ENCODE results near the gene TPK1. TPM values are rescaled to one million over a fixed set of nuclear protein-coding genes. Genes with fewer than 3 reads are reported as not detected.

The TPK1 gene
- total and polyA plus RNA-seq, 2 of the 8 experiments (the other 6 are each of a cell fraction or from before 2014, with no cell fraction given): 1.9 to 2.7 TPM

GRCh38 chr7:144827621-144828020 is 8.2 kb downstream of the TPK1 start:
- H3K23ac ChIP-seq (ENCODE audit: insufficient read length): no peak overlapping the region
- no peaks in the 10 kb centered on the region for H3K9me3 ChIP-seq (ENCODE audit: insufficient read depth in 2 of 2, low read depth in 1 of 2, low read length in 1 of 2)
- H3K14ac ChIP-seq (ENCODE audit: insufficient read length): no peak overlapping the region
- FAIRE-seq (no peak), DNase-seq (ENCODE audit: low read depth in 1 of 2, low spot score in 2 of 2) (no peak)
- H3K4me2 ChIP-seq (ENCODE audit: insufficient read depth in 1 of 2, low read depth in 2 of 2, low read length in 2 of 2): no peak overlapping the region
- no peak overlapping the region for H3K9ac ChIP-seq (replicated peaks in 1 of 4; ENCODE audit: extremely low read depth in 1 of 4, low read depth in 3 of 4, low read length in 3 of 4)
- CTCF ChIA-PET (ENCODE audit: partially characterized antibody): no interaction called here
- H3K27me3 ChIP-seq (replicated peaks in 1 of 4; ENCODE audit: control insufficient read depth in 3 of 4, extremely low read depth in 1 of 4, insufficient read depth in 3 of 4, low read length in 3 of 4): no peaks in the 10 kb centered on the region
- H3K4ac ChIP-seq (replicated peaks; ENCODE audit: insufficient read length, low read depth, low read length): no peak overlapping the region
- no peaks in the 10 kb centered on the region for H3K36me3 ChIP-seq (ENCODE audit: control insufficient read depth in 2 of 4, insufficient read depth in 4 of 4, low read length in 3 of 4)
- no peak overlapping the region for H2BK15ac ChIP-seq (ENCODE audit: low read length)
- no peaks in the 10 kb centered on the region for H3K79me1 ChIP-seq (ENCODE audit: low read depth, low read length)
- WGBS, 2 experiments (ENCODE audit: extremely low coverage in 1 of 2, insufficient coverage in 1 of 2, insufficient read length in 1 of 2, insufficient replicate concordance in 2 of 2, low coverage in 1 of 2, low lambda C conversion rate in 2 of 2, missing lambda C conversion rate in 1 of 2): 90% methylated on average over 4 of the region's 4 CpGs; no CpG with 5 or more reads in 1 of the 2 experiments
- H4K91ac ChIP-seq (replicated peaks; ENCODE audit: insufficient read length, low read length): no peak overlapping the region
- no peak overlapping the region for H2BK120ac ChIP-seq (replicated peaks; ENCODE audit: low read depth, low read length)
- no peaks in the 10 kb centered on the region for H3K23me2 ChIP-seq (ENCODE audit: low read depth, low read length)
- POLR2A ChIA-PET (ENCODE audit: partially characterized antibody): no interaction called here
- H4K20me1 ChIP-seq (replicated peaks in 1 of 2; ENCODE audit: control insufficient read depth in 1 of 2, insufficient read depth in 2 of 2, low read length in 2 of 2): no peaks in the 10 kb centered on the region
- H2AFZ ChIP-seq (ENCODE audit: low read length): no peak overlapping the region
- peaks cover 0 to 3% (median under 1%) of the 10 kb centered on the region in 4 experiments; a peak in 2 of 7 replicates for H3K4me1 ChIP-seq (replicated peaks in 1 of 4; ENCODE audit: control insufficient read depth in 3 of 4, insufficient read depth in 4 of 4, low read length in 3 of 4)
- H2BK5ac ChIP-seq (ENCODE audit: low read depth, low read length): no peak overlapping the region
- H2BK12ac ChIP-seq (ENCODE audit: low read depth, low read length): no peak overlapping the region
- H4K8ac ChIP-seq (ENCODE audit: extremely low read depth, insufficient read depth, low read length): no peak overlapping the region
- H3K27ac ChIP-seq (ENCODE audit: low read depth, low read length): no peak overlapping the region
- H3K4me3 ChIP-seq (ENCODE audit: extremely low read depth in 1 of 4, insufficient read depth in 2 of 4, low read depth in 3 of 4, low read length in 4 of 4): no peak overlapping the region
- no peak overlapping the region for H2AK5ac ChIP-seq (ENCODE audit: low read depth, low read length)
- H2BK20ac ChIP-seq (ENCODE audit: low read length): no peak overlapping the region
- H4K5ac ChIP-seq (ENCODE audit: insufficient read length, low read depth, low read length): no peak overlapping the region
- H3K18ac ChIP-seq (ENCODE audit: extremely low read depth, low read length): no peak overlapping the region
- H3K79me2 ChIP-seq (ENCODE audit: control insufficient read depth in 1 of 2, insufficient read depth in 2 of 2, low read length in 2 of 2): no peaks in the 10 kb centered on the region
- H3K56ac ChIP-seq (replicated peaks; ENCODE audit: insufficient read length, low read depth, low read length): no peak overlapping the region
- no peak for TF ChIP-seq BACH1 (IDR thresholded peaks at IDR 0.05; ENCODE audit: low read length)
- no peak for TF ChIP-seq HDAC6 (IDR thresholded peaks at IDR 0.05; ENCODE audit: low read depth, low read length)
- no peak for TF ChIP-seq SP2 (IDR thresholded peaks at IDR 0.05; ENCODE audit: low read length)
- no peak for TF ChIP-seq CTCF (IDR thresholded peaks at IDR 0.05; ENCODE audit: control extremely low read depth in 1 of 3, insufficient read depth in 1 of 3, low read depth in 1 of 3, low read length in 3 of 3)

Measured in H1 (cell line).